ENCODE data around the gene HPGDS. TPM values are rescaled to one million over a fixed set of nuclear protein-coding genes. Genes with fewer than 3 reads are reported as not detected.

The HPGDS gene
- total RNA-seq, 2 donors from 2014 or later = not detected

GRCh38 chr4:94307231-94307871 is 35.3 kb downstream of the HPGDS start:
- H3K27me3 Mint-ChIP-seq (ENCODE audit: insufficient read depth) = no peaks in the 10 kb centered on the region
- DNase-seq = no peak
- no peak overlapping the region for H3K27ac ChIP-seq (ENCODE audit: low read depth, low read length)
- peaks cover 13% of the 10 kb centered on the region for H3K4me1 ChIP-seq (ENCODE audit: control insufficient read depth, insufficient read depth, low read length)
- peaks cover 24% of the 10 kb centered on the region for H3K4me1 Mint-ChIP-seq
- no peak overlapping the region for H3K4me3 ChIP-seq (ENCODE audit: low read length)
- no peak overlapping the region for H3K9ac ChIP-seq (ENCODE audit: extremely low read depth, low read length, poor library complexity, severe bottlenecking)
- TF ChIP-seq, protein P1, sequence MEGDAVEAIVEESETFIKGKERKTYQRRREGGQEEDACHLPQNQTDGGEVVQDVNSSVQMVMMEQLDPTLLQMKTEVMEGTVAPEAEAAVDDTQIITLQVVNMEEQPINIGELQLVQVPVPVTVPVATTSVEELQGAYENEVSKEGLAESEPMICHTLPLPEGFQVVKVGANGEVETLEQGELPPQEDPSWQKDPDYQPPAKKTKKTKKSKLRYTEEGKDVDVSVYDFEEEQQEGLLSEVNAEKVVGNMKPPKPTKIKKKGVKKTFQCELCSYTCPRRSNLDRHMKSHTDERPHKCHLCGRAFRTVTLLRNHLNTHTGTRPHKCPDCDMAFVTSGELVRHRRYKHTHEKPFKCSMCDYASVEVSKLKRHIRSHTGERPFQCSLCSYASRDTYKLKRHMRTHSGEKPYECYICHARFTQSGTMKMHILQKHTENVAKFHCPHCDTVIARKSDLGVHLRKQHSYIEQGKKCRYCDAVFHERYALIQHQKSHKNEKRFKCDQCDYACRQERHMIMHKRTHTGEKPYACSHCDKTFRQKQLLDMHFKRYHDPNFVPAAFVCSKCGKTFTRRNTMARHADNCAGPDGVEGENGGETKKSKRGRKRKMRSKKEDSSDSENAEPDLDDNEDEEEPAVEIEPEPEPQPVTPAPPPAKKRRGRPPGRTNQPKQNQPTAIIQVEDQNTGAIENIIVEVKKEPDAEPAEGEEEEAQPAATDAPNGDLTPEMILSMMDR (conservative IDR thresholded peaks at IDR 0.05) = no peak
- no peaks in the 10 kb centered on the region for H3K9me3 ChIP-seq (ENCODE audit: control insufficient read depth, low read length)
- no peak overlapping the region for H3K4me3 Mint-ChIP-seq
- H3K27me3 ChIP-seq (ENCODE audit: control insufficient read depth, insufficient read depth, low read length, poor library complexity, severe bottlenecking) = no peaks in the 10 kb centered on the region
- WGBS, 2 experiments (ENCODE audit: insufficient coverage in 1 of 2, insufficient read length in 1 of 2) = 90 to 98% methylated on average over 3 to 4 of the region's 4 CpGs
- peaks cover 4% of the 10 kb centered on the region for H3K36me3 Mint-ChIP-seq (ENCODE audit: low read depth)
- H3K9me3 Mint-ChIP-seq = peaks cover 18% of the 10 kb centered on the region
- H3K36me3 ChIP-seq (ENCODE audit: control insufficient read depth, insufficient read depth, low read length) = no peaks in the 10 kb centered on the region
- no peak overlapping the region for H3K27ac Mint-ChIP-seq

DNA sequence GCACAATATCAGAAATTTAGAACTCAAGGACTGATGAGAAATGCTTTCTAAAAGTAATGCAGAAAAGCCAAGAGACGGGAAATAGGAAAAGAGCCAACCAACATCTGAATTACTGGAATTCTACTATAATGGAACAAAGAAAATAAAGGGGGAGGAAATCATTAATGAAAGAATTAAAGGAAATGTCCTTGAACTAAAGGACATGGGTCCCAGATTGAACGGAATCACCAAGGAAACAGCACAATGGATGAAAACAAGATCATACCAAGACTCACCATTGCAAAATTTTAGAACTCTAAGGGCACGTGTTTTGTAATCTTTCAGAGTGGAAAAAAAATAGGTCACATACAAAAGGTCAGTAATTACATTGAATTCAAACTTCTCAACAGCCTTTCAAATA is 35.9 kb downstream of the HPGDS start:
- TF ChIP-seq, protein P1 (conservative IDR thresholded peaks at IDR 0.05) = no peak
- H3K4me3 Mint-ChIP-seq = no peak overlapping the region
- peaks cover 4% of the 10 kb centered on the region for H3K36me3 Mint-ChIP-seq (ENCODE audit: low read depth)
- Histone ChIP-seq H3K9ac (ENCODE audit: extremely low read depth, low read length, poor library complexity, severe bottlenecking) (no peak overlapping the region), H3K27me3 (ENCODE audit: control insufficient read depth, insufficient read depth, low read length, poor library complexity, severe bottlenecking) (no peaks in the 10 kb centered on the region), H3K27ac (ENCODE audit: low read depth, low read length) (no peak overlapping the region), H3K36me3 (ENCODE audit: control insufficient read depth, insufficient read depth, low read length) (no peaks in the 10 kb centered on the region), H3K4me1 (ENCODE audit: control insufficient read depth, insufficient read depth, low read length) (peaks cover 13% of the 10 kb centered on the region), H3K9me3 (ENCODE audit: control insufficient read depth, low read length) (no peaks in the 10 kb centered on the region), H3K4me3 (ENCODE audit: low read length) (no peak overlapping the region)
- H3K27ac Mint-ChIP-seq = no peak overlapping the region
- peaks cover 12% of the 10 kb centered on the region for H3K9me3 Mint-ChIP-seq
- H3K27me3 Mint-ChIP-seq (ENCODE audit: insufficient read depth) = no peaks in the 10 kb centered on the region
- DNase-seq = no peak
- WGBS, 2 experiments (ENCODE audit: insufficient coverage in 1 of 2, insufficient read length in 1 of 2) = 91 to 100% methylated on average over 1 to 3 of the region's 3 CpGs
- peaks cover 24% of the 10 kb centered on the region for H3K4me1 Mint-ChIP-seq

GRCh38 chr4:94305466-94306225 is 37.0 kb downstream of the HPGDS start:
- H3K4me1 ChIP-seq (ENCODE audit: control insufficient read depth, insufficient read depth, low read length) = peaks cover 13% of the 10 kb centered on the region
- H3K9me3 ChIP-seq (ENCODE audit: control insufficient read depth, low read length) = no peaks in the 10 kb centered on the region
- H3K27me3 Mint-ChIP-seq (ENCODE audit: insufficient read depth) = no peaks in the 10 kb centered on the region
- H3K27ac Mint-ChIP-seq = peak overlapping the region; percentile 6
- H3K9ac ChIP-seq (ENCODE audit: extremely low read depth, low read length, poor library complexity, severe bottlenecking) = no peak overlapping the region
- peaks cover 4% of the 10 kb centered on the region for H3K9me3 Mint-ChIP-seq
- no peak overlapping the region for H3K4me3 Mint-ChIP-seq
- no peaks in the 10 kb centered on the region for H3K27me3 ChIP-seq (ENCODE audit: control insufficient read depth, insufficient read depth, low read length, poor library complexity, severe bottlenecking)
- TF ChIP-seq, protein P1 (conservative IDR thresholded peaks at IDR 0.05) = no peak
- H3K36me3 Mint-ChIP-seq (ENCODE audit: low read depth) = peaks cover 4% of the 10 kb centered on the region
- no peaks in the 10 kb centered on the region for H3K36me3 ChIP-seq (ENCODE audit: control insufficient read depth, insufficient read depth, low read length)
- H3K27ac ChIP-seq (ENCODE audit: low read depth, low read length) = no peak overlapping the region
- peaks cover 27% of the 10 kb centered on the region for H3K4me1 Mint-ChIP-seq
- 90 to 96% methylated on average over 3 to 5 of the region's 5 CpGs for WGBS, 2 experiments (ENCODE audit: insufficient coverage in 1 of 2, insufficient read length in 1 of 2)
- peak overlapping the region; percentile 33 for H3K4me3 ChIP-seq (ENCODE audit: low read length)
- no peak for DNase-seq

Data from endodermal cell (in vitro differentiated cells).